ENCODE data around the gene DBNDD1.
"Not testable (repeated sequence)": the region's sequence is repeated elsewhere in the genome, so short reads cannot be mapped to it uniquely, and the experiment has no call there.

Gene DBNDD1

GRCh38 chr16:89972244-89973234 is 46.7 kb downstream of the DBNDD1 start:
- WGBS, 2 experiments (ENCODE audit: insufficient coverage in 2 of 2) = 1% methylated on average over 94 to 101 of the region's 104 CpGs
- H3K9me3 ChIP-seq (ENCODE audit: control insufficient read depth, low read length) = peaks cover 14% of the 10 kb centered on the region
- peaks cover 7% of the 10 kb centered on the region for H3K4me1 ChIP-seq (ENCODE audit: control insufficient read depth, insufficient read depth, low read length, poor library complexity, severe bottlenecking)
- H3K36me3 ChIP-seq (ENCODE audit: control insufficient read depth, insufficient read depth, low read length) = peaks cover 46% of the 10 kb centered on the region
- H3K27ac ChIP-seq (ENCODE audit: low read depth, low read length, severe bottlenecking) = peak overlapping the region; percentile 85
- peak overlapping the region; percentile 95 for H3K4me3 ChIP-seq (ENCODE audit: extremely low read depth, insufficient read depth, low read length, poor library complexity, severe bottlenecking)

GRCh38 chr16:89971495-89972243 is 47.6 kb downstream of the DBNDD1 start:
- Histone ChIP-seq H3K27ac (ENCODE audit: low read depth, low read length, severe bottlenecking) (peak overlapping the region; percentile 85), H3K36me3 (ENCODE audit: control insufficient read depth, insufficient read depth, low read length) (peaks cover 46% of the 10 kb centered on the region), H3K9me3 (ENCODE audit: control insufficient read depth, low read length) (peaks cover 14% of the 10 kb centered on the region), H3K4me1 (ENCODE audit: control insufficient read depth, insufficient read depth, low read length, poor library complexity, severe bottlenecking) (peaks cover 7% of the 10 kb centered on the region), H3K4me3 (ENCODE audit: extremely low read depth, insufficient read depth, low read length, poor library complexity, severe bottlenecking) (peak overlapping the region; percentile 95)
- WGBS, 2 experiments (ENCODE audit: insufficient coverage in 2 of 2) = 73 to 78% methylated on average over 41 to 42 of the region's 42 CpGs

DNA sequence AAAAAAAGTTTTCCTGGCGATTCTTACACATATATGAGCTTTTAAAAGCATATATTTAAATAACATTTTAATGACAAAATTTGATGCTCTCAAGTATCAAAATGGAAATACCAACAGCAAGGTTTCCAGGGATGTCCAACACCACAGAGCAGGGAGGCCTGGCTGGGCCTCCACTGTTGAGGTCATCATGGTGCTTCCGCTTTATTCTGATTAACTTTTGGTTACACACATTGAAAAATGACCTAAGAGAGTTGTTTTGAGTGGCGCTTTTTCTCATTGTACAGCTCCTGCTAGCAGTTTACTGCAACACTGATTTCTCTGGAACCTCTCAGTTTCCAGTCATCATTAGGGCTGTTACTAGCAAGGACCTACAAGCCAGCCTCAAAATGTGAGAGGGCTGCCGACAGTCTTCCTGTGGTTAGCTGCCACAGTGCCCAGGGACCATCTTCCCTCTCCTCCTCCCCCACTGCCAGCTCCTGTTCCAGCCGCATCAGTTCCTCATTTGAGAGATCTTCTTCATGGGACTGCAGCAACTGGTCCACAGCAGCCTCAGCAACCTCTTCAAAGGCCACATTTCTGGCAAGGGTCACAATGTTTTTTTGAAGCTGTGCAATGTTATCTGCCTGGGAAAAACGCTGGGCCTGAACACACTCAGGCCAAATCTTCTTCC is 49.4 kb downstream of the DBNDD1 start:
- Histone ChIP-seq H3K4me3 (ENCODE audit: extremely low read depth, insufficient read depth, low read length, poor library complexity, severe bottlenecking) (no peak overlapping the region), H3K9me3 (ENCODE audit: control insufficient read depth, low read length) (peaks cover 14% of the 10 kb centered on the region), H3K4me1 (ENCODE audit: control insufficient read depth, insufficient read depth, low read length, poor library complexity, severe bottlenecking) (peaks cover 7% of the 10 kb centered on the region), H3K27ac (ENCODE audit: low read depth, low read length, severe bottlenecking) (no peak overlapping the region), H3K36me3 (ENCODE audit: control insufficient read depth, insufficient read depth, low read length) (peaks cover 50% of the 10 kb centered on the region)
- WGBS, 2 experiments (ENCODE audit: insufficient coverage in 2 of 2) = 93 to 98% methylated on average over 3 to 4 of the region's 6 CpGs

- Histone ChIP-seq H3K9me3 (ENCODE audit: control insufficient read depth, low read length) (peaks cover 14% of the 10 kb centered on the region), H3K36me3 (ENCODE audit: control insufficient read depth, insufficient read depth, low read length) (peaks cover 50% of the 10 kb centered on the region)
- H3K4me3 ChIP-seq (ENCODE audit: extremely low read depth, insufficient read depth, low read length, poor library complexity, severe bottlenecking); H3K4me1 ChIP-seq (ENCODE audit: control insufficient read depth, insufficient read depth, low read length, poor library complexity, severe bottlenecking); H3K27ac ChIP-seq (ENCODE audit: low read depth, low read length, severe bottlenecking): not testable (repeated sequence)
- 91 to 95% methylated on average over 8 to 11 of the region's 11 CpGs for WGBS, 2 experiments (ENCODE audit: insufficient coverage in 2 of 2)
Observed at GRCh38 chr16:89968074-89968473, 51.2 kb downstream of the DBNDD1 start.

DNA sequence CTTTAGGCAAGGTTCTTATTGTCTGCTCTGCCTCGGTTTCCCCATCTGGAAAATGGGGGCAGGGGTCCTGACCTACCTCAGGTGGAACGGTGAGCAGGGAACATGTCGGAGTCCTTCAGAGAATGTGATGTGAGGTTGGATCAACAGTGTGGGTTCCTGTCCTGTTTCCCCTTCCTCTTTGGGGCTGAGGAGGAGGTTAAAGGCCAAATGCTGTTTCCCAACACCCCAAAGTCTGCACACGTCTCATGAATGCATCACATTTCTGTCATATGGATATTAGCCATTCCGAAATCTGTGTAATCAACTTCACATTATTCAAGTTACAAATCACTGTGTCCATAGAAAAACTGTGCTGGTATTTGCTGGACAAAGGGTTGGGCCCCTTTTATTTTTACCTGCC is 51.8 kb downstream of the DBNDD1 start:
- peaks cover 52% of the 10 kb centered on the region for H3K36me3 ChIP-seq (ENCODE audit: control insufficient read depth, insufficient read depth, low read length)
- H3K4me3 ChIP-seq (ENCODE audit: extremely low read depth, insufficient read depth, low read length, poor library complexity, severe bottlenecking); H3K27ac ChIP-seq (ENCODE audit: low read depth, low read length, severe bottlenecking); H3K4me1 ChIP-seq (ENCODE audit: control insufficient read depth, insufficient read depth, low read length, poor library complexity, severe bottlenecking): not testable (repeated sequence)
- WGBS, 2 experiments (ENCODE audit: insufficient coverage in 2 of 2) = 67 to 100% methylated on average over 1 of the region's 5 CpGs
- peaks cover 14% of the 10 kb centered on the region for H3K9me3 ChIP-seq (ENCODE audit: control insufficient read depth, low read length)

DNA sequence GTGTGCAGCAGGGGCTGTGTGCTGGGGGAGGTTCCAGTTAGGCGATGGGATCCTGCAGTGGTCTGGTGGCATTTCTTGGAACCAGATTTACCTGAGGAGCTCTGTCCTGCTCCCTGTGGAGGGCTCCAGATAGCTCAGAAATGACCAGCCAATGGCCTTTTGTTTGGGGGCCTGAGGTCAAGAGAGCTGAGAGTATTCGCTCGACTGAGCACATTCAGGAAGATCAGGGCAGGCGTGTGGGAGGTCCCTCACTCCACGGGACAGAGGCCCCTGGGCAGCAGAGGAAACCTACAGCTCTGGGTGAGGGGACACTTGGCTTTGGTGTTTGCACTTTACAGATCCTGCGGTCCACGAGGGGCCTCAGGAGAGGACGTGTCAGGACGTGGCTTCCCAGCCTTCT is 52.5 kb downstream of the DBNDD1 start:
- no peak overlapping the region for H3K4me3 ChIP-seq (ENCODE audit: extremely low read depth, insufficient read depth, low read length, poor library complexity, severe bottlenecking)
- H3K9me3 ChIP-seq (ENCODE audit: control insufficient read depth, low read length) = peaks cover 12% of the 10 kb centered on the region
- WGBS, 2 experiments (ENCODE audit: insufficient coverage in 2 of 2) = 84 to 94% methylated on average over 6 to 8 of the region's 9 CpGs
- no peak overlapping the region for H3K27ac ChIP-seq (ENCODE audit: low read depth, low read length, severe bottlenecking)
- H3K36me3 ChIP-seq (ENCODE audit: control insufficient read depth, insufficient read depth, low read length) = peaks cover 54% of the 10 kb centered on the region
- no peaks in the 10 kb centered on the region for H3K4me1 ChIP-seq (ENCODE audit: control insufficient read depth, insufficient read depth, low read length, poor library complexity, severe bottlenecking)

DNA sequence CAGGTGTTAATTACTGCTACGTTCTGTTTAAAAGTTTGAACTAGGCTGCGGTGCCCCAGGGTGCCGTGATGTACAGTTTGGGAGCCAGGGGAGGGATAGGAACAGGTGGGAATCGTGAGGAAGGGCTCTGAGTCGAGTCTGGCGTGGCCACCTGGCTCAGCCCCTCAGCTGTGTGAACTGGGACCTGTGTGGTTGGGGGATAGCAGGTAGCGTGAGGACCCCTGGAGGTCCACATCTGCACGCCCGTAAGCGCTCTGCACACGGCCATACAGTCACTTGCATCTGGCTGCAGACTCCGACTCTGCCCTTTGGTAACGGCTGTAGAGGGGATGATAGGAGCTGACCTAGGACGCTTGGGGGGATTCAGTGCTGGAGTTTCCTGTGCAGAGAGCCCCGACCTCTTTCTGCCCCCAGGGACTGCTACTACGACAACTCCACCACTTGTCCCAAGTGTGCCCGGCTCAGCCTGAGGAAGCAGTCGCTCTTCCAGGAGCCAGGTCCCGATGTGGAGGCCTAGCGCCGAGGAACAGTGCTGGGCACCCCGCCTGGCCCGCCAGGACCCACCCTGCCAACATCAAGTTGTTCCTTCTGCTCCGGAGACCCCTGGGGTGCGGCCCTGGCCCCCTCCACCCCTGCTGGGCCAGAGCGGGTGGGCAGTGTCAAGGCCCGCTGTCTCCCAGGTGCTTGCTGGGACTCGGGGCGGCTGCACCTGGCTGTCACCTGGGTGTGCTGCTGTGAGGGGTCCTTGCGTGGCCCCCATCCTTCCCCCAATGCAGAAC is 53.6 kb downstream of the DBNDD1 start:
- Histone ChIP-seq H3K27ac (ENCODE audit: low read depth, low read length, severe bottlenecking) (no peak overlapping the region), H3K4me3 (ENCODE audit: extremely low read depth, insufficient read depth, low read length, poor library complexity, severe bottlenecking) (no peak overlapping the region), H3K36me3 (ENCODE audit: control insufficient read depth, insufficient read depth, low read length) (peaks cover 57% of the 10 kb centered on the region), H3K4me1 (ENCODE audit: control insufficient read depth, insufficient read depth, low read length, poor library complexity, severe bottlenecking) (no peaks in the 10 kb centered on the region), H3K9me3 (ENCODE audit: control insufficient read depth, low read length) (peaks cover under 1% of the 10 kb centered on the region)
- WGBS, 2 experiments (ENCODE audit: insufficient coverage in 2 of 2) = 95% methylated on average over 24 of the region's 30 CpGs

DNA sequence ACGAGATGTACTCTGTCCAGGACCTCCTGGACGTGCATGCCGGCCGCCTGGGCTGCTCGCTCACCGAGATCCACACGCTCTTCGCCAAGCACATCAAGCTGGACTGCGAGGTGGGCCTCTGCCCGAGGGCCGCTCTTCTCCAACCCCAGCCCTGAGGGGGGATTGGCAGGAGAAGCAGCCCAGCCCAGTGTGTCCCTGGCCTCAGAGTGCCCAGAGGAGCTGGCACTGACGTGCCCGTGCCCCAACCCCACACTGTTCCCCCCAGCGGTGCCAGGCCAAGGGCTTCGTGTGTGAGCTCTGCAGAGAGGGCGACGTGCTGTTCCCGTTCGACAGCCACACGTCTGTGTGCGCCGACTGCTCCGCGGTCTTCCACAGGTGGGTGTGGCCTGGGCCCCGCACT is 55.1 kb downstream of the DBNDD1 start:
- WGBS, 2 experiments (ENCODE audit: insufficient coverage in 2 of 2) = 92 to 95% methylated on average over 24 to 25 of the region's 25 CpGs
- H3K9me3 ChIP-seq (ENCODE audit: control insufficient read depth, low read length) = no peaks in the 10 kb centered on the region
- H3K36me3 ChIP-seq (ENCODE audit: control insufficient read depth, insufficient read depth, low read length) = peaks cover 56% of the 10 kb centered on the region
- H3K4me1 ChIP-seq (ENCODE audit: control insufficient read depth, insufficient read depth, low read length, poor library complexity, severe bottlenecking) = no peaks in the 10 kb centered on the region
- no peak overlapping the region for H3K27ac ChIP-seq (ENCODE audit: low read depth, low read length, severe bottlenecking)
- no peak overlapping the region for H3K4me3 ChIP-seq (ENCODE audit: extremely low read depth, insufficient read depth, low read length, poor library complexity, severe bottlenecking)

- H3K4me1 ChIP-seq (ENCODE audit: control insufficient read depth, insufficient read depth, low read length, poor library complexity, severe bottlenecking) = no peaks in the 10 kb centered on the region
- H3K36me3 ChIP-seq (ENCODE audit: control insufficient read depth, insufficient read depth, low read length) = peaks cover 68% of the 10 kb centered on the region
- 90 to 91% methylated on average over 23 to 26 of the region's 26 CpGs for WGBS, 2 experiments (ENCODE audit: insufficient coverage in 2 of 2)
Observed at GRCh38 chr16:89962754-89963498, 56.3 kb downstream of the DBNDD1 start.

More at GRCh38 chr16:89962754-89963498, 56.3 kb downstream of the DBNDD1 start:
- Histone ChIP-seq H3K9me3 (ENCODE audit: control insufficient read depth, low read length) (no peaks in the 10 kb centered on the region), H3K4me3 (ENCODE audit: extremely low read depth, insufficient read depth, low read length, poor library complexity, severe bottlenecking) (no peak overlapping the region), H3K27ac (ENCODE audit: low read depth, low read length, severe bottlenecking) (no peak overlapping the region)
